GM23338 (cell line): ENCODE data around the gene EXOSC7. TPM values are rescaled to one million over a fixed set of nuclear protein-coding genes. Genes with fewer than 3 reads are reported as not detected.
"Not testable (repeated sequence)": the region's sequence is repeated elsewhere in the genome, so short reads cannot be mapped to it uniquely, and the experiment has no call there.

Source experiments
- ATAC-seq: fragments of 200-7000 bp; cut with Tn5 transposase; 3 replicates; pipeline ENCODE4 v1.9.1; 2020
- DNase-seq: peaks from one replicate; pipeline ENCODE4 v3.0.0-alpha.2; 2015; ENCODE audit warnings: low spot score
- H2AFZ ChIP-seq: fragments of 200-600 bp; sonication (generic); 2 replicates; pipeline ENCODE4 v1.8.0; 2016; ENCODE audit warnings: antibody characterized with exemption, mild to moderate bottlenecking, moderate library complexity
- H3F3A ChIP-seq: fragments of 200-600 bp; sonication (generic); replicated peaks from 2 replicates; pipeline ENCODE4 v1.8.0; 2017; ENCODE audit warnings: antibody characterized with exemption, mixed run types, low read depth
- H3K27ac ChIP-seq: fragments of 200-600 bp; sonication (generic); 2 replicates; pipeline ENCODE4 v1.6.1; 2016; ENCODE audit warnings: low read depth
- H3K27me3 ChIP-seq: fragments of 200-600 bp; sonication (generic); 2 replicates; pipeline ENCODE4 v1.8.0; 2016; ENCODE audit warnings: mild to moderate bottlenecking, mixed run types, moderate library complexity; ENCODE audit not compliant: insufficient read depth
- H3K36me3 ChIP-seq: fragments of 200-600 bp; sonication (generic); 2 replicates; pipeline ENCODE4 v1.8.0; 2016; ENCODE audit warnings: mild to moderate bottlenecking; ENCODE audit not compliant: insufficient read depth
- H3K4me1 ChIP-seq: fragments of 200-600 bp; sonication (generic); 2 replicates; pipeline ENCODE4 v1.8.0; 2016; ENCODE audit warnings: mild to moderate bottlenecking, moderate library complexity; ENCODE audit not compliant: insufficient read depth
- H3K4me2 ChIP-seq: fragments of 200-600 bp; sonication (generic); 2 replicates; pipeline ENCODE4 v1.7.1; 2017; ENCODE audit warnings: mixed run types
- H3K4me3 ChIP-seq: fragments of 200-600 bp; sonication (generic); 2 replicates; pipeline ENCODE4 v1.6.1; 2016; ENCODE audit warnings: mixed run types
- H3K79me2 ChIP-seq: fragments of 200-600 bp; sonication (generic); replicated peaks from 2 replicates; pipeline ENCODE4 v1.8.0; 2017; ENCODE audit warnings: mild to moderate bottlenecking; ENCODE audit not compliant: insufficient read depth
- H3K9me2 ChIP-seq: fragments of 200-600 bp; sonication (generic); 2 replicates; pipeline ENCODE4 v1.8.0; 2017; ENCODE audit not compliant: insufficient read depth
- H4K20me1 ChIP-seq: fragments of 200-600 bp; sonication (generic); replicated peaks from 2 replicates; pipeline ENCODE4 v1.8.0; 2017; ENCODE audit warnings: mild to moderate bottlenecking; ENCODE audit not compliant: insufficient read depth
- H3K27ac Mint-ChIP-seq: 2 replicates; pipeline ENCODE4 v1.8.0; 2020; ENCODE audit warnings: inconsistent platforms, mild to moderate bottlenecking, moderate library complexity, mixed read lengths
- H3K27me3 Mint-ChIP-seq: 3 replicates; pipeline ENCODE4 v1.8.0; 2022; ENCODE audit warnings: low read depth, mild to moderate bottlenecking, moderate library complexity, mixed read lengths, inconsistent platforms; ENCODE audit not compliant: insufficient read depth, poor library complexity
- H3K36me3 Mint-ChIP-seq: 3 replicates; pipeline ENCODE4 v1.8.0; 2021; ENCODE audit warnings: low read depth, mild to moderate bottlenecking, inconsistent platforms, moderate library complexity, mixed read lengths
- H3K4me1 Mint-ChIP-seq: 3 replicates; pipeline ENCODE4 v1.8.0; 2020; ENCODE audit warnings: mild to moderate bottlenecking, inconsistent platforms, mixed read lengths
- H3K4me3 Mint-ChIP-seq: 3 replicates; pipeline ENCODE4 v1.8.0; 2021; ENCODE audit warnings: moderate library complexity, mild to moderate bottlenecking, inconsistent platforms, mixed read lengths
- H3K9me3 Mint-ChIP-seq: 3 replicates; pipeline ENCODE4 v1.8.0; 2020; ENCODE audit warnings: moderate library complexity, mild to moderate bottlenecking, inconsistent platforms, mixed read lengths
- EZH2 ChIP-seq: fragments of 200-600 bp; sonication (generic); IDR thresholded peaks from one replicate; pipeline ENCODE4 v1.8.0; 2017; ENCODE audit warnings: antibody characterized with exemption, mild to moderate bottlenecking, low read depth; ENCODE audit not compliant: unreplicated experiment
- EZH2phosphoT487 ChIP-seq: fragments of 200-600 bp; sonication (generic); IDR thresholded peaks from one replicate; pipeline ENCODE4 v1.8.1; 2018; ENCODE audit warnings: antibody characterized with exemption; ENCODE audit not compliant: unreplicated experiment
- JUNB ChIP-seq: IDR thresholded peaks from one replicate; pipeline ENCODE4 v1.6.1; 2016; ENCODE audit warnings: antibody characterized with exemption; ENCODE audit not compliant: unreplicated experiment
- NANOG ChIP-seq: IDR thresholded peaks from 2 replicates; pipeline ENCODE4 v1.6.1; 2016; ENCODE audit warnings: antibody characterized with exemption, borderline replicate concordance
- POLR2AphosphoS5 ChIP-seq: IDR thresholded peaks from 2 replicates; pipeline ENCODE4 v1.6.1; 2016; ENCODE audit warnings: antibody characterized with exemption, low read depth
- ZNF114 ChIP-seq: fragments of 250-450 bp; sonication (Bioruptor Pico); IDR thresholded peaks from 2 replicates; pipeline ENCODE4 v1.5.0; 2020; ENCODE audit warnings: mild to moderate bottlenecking, moderate library complexity
- polyA plus RNA-seq: library from polyadenylated mRNA; unstranded; fragments of >200 nt; fragmentation: Nextera tagmentation; extraction: Ambion mirVana; gene quantifications from 2 replicates; pipeline ENCODE4 v1.2.1, GENCODE V29; 2016
- total RNA-seq: library from RNA; depleted of rRNA; stranded (reverse); fragments of >200 nt; shearing (Covaris generic); gene quantifications from 2 replicates; pipeline ENCODE4 v1.2.3, GENCODE V29; 2014
- TF ChIP-seq, protein P1 (sequence below): IDR thresholded peaks from 2 replicates; pipeline ENCODE4 v1.6.1; 2016; ENCODE audit warnings: antibody characterized with exemption
- TF ChIP-seq, protein P2 (sequence below): fragments of 250-450 bp; sonication (Bioruptor Pico); IDR thresholded peaks from 2 replicates; pipeline ENCODE4 v1.5.0; 2020; ENCODE audit warnings: mild to moderate bottlenecking, moderate library complexity
- TF ChIP-seq, protein P3 (sequence below), 2 experiments: fragments of 200-600 bp in 1 of 2; sonication (generic) in 1 of 2; conservative IDR thresholded peaks; 2 replicates each; pipeline versions ENCODE4 v1.5.1 to v1.6.1; 2016 to 2017; ENCODE audit warnings: antibody characterized with exemption in 2 of 2, low read depth in 2 of 2, mild to moderate bottlenecking in 2 of 2, moderate library complexity in 1 of 2

Gene EXOSC7
- total and polyA plus RNA-seq, 2 experiments from 2014 or later = 84.8 to 120 TPM

DNA sequence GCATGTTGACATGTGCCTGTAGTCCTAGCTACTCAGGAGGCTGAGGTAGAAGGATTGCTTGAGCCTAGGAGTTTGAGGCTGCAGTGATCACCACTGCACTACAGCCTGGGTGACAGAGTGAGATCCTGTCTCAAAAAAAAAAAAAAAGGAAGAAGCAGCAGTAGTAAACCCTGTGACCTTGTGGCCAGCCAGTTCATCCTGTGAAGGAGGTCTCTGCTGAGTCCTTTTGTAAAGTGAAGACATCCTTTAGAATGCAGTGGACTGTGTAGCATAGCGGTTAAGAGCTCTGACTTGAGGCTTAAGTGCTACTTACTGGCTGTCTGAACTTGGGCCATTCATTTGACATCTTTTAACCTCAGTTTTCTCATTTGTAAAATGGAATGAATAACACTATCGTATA is 8.3 kb downstream of the EXOSC7 start:
- TF ChIP-seq NANOG = no peak
- TF ChIP-seq EZH2 = no peak
- no peak for TF ChIP-seq POLR2AphosphoS5
- no peak for TF ChIP-seq ZNF114 (CRISPR knock-in tag)
- TF ChIP-seq, protein P1, sequence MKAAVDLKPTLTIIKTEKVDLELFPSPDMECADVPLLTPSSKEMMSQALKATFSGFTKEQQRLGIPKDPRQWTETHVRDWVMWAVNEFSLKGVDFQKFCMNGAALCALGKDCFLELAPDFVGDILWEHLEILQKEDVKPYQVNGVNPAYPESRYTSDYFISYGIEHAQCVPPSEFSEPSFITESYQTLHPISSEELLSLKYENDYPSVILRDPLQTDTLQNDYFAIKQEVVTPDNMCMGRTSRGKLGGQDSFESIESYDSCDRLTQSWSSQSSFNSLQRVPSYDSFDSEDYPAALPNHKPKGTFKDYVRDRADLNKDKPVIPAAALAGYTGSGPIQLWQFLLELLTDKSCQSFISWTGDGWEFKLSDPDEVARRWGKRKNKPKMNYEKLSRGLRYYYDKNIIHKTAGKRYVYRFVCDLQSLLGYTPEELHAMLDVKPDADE = no peak
- no peak for TF ChIP-seq EZH2phosphoT487
- TF ChIP-seq, protein P2, sequence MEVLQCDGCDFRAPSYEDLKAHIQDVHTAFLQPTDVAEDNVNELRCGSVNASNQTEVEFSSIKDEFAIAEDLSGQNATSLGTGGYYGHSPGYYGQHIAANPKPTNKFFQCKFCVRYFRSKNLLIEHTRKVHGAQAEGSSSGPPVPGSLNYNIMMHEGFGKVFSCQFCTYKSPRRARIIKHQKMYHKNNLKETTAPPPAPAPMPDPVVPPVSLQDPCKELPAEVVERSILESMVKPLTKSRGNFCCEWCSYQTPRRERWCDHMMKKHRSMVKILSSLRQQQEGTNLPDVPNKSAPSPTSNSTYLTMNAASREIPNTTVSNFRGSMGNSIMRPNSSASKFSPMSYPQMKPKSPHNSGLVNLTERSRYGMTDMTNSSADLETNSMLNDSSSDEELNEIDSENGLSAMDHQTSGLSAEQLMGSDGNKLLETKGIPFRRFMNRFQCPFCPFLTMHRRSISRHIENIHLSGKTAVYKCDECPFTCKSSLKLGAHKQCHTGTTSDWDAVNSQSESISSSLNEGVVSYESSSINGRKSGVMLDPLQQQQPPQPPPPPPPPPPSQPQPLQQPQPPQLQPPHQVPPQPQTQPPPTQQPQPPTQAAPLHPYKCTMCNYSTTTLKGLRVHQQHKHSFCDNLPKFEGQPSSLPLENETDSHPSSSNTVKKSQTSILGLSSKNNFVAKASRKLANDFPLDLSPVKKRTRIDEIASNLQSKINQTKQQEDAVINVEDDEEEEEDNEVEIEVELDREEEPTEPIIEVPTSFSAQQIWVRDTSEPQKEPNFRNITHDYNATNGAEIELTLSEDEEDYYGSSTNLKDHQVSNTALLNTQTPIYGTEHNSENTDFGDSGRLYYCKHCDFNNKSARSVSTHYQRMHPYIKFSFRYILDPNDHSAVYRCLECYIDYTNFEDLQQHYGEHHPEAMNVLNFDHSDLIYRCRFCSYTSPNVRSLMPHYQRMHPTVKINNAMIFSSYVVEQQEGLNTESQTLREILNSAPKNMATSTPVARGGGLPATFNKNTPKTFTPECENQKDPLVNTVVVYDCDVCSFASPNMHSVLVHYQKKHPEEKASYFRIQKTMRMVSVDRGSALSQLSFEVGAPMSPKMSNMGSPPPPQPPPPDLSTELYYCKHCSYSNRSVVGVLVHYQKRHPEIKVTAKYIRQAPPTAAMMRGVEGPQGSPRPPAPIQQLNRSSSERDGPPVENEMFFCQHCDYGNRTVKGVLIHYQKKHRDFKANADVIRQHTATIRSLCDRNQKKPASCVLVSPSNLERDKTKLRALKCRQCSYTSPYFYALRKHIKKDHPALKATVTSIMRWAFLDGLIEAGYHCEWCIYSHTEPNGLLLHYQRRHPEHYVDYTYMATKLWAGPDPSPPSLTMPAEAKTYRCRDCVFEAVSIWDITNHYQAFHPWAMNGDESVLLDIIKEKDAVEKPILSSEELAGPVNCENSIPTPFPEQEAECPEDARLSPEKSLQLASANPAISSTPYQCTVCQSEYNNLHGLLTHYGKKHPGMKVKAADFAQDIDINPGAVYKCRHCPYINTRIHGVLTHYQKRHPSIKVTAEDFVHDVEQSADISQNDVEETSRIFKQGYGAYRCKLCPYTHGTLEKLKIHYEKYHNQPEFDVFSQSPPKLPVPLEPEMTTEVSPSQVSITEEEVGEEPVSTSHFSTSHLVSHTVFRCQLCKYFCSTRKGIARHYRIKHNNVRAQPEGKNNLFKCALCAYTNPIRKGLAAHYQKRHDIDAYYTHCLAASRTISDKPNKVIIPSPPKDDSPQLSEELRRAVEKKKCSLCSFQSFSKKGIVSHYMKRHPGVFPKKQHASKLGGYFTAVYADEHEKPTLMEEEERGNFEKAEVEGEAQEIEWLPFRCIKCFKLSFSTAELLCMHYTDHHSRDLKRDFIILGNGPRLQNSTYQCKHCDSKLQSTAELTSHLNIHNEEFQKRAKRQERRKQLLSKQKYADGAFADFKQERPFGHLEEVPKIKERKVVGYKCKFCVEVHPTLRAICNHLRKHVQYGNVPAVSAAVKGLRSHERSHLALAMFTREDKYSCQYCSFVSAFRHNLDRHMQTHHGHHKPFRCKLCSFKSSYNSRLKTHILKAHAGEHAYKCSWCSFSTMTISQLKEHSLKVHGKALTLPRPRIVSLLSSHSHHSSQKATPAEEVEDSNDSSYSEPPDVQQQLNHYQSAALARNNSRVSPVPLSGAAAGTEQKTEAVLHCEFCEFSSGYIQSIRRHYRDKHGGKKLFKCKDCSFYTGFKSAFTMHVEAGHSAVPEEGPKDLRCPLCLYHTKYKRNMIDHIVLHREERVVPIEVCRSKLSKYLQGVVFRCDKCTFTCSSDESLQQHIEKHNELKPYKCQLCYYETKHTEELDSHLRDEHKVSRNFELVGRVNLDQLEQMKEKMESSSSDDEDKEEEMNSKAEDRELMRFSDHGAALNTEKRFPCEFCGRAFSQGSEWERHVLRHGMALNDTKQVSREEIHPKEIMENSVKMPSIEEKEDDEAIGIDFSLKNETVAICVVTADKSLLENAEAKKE (CRISPR knock-in tag) = no peak
- TF ChIP-seq JUNB = no peak
- TF ChIP-seq, protein P3, sequence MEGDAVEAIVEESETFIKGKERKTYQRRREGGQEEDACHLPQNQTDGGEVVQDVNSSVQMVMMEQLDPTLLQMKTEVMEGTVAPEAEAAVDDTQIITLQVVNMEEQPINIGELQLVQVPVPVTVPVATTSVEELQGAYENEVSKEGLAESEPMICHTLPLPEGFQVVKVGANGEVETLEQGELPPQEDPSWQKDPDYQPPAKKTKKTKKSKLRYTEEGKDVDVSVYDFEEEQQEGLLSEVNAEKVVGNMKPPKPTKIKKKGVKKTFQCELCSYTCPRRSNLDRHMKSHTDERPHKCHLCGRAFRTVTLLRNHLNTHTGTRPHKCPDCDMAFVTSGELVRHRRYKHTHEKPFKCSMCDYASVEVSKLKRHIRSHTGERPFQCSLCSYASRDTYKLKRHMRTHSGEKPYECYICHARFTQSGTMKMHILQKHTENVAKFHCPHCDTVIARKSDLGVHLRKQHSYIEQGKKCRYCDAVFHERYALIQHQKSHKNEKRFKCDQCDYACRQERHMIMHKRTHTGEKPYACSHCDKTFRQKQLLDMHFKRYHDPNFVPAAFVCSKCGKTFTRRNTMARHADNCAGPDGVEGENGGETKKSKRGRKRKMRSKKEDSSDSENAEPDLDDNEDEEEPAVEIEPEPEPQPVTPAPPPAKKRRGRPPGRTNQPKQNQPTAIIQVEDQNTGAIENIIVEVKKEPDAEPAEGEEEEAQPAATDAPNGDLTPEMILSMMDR (conservative IDR thresholded peaks at IDR 0.05; ENCODE audit: low read depth in 2 of 2) = no peak
- H3K36me3 ChIP-seq = no peaks in the 10 kb centered on the region; the same call in 1 of the 2 replicates
- H3K4me3 ChIP-seq = no peak overlapping the region
- H3K27ac Mint-ChIP-seq = no peak overlapping the region
- no peak overlapping the region for H3K27ac ChIP-seq
- ATAC-seq = no peak
- H3K36me3 Mint-ChIP-seq = peaks cover 54% of the 10 kb centered on the region
- H3K4me2 ChIP-seq = no peak overlapping the region
- peaks cover 22% of the 10 kb centered on the region for H3K4me1 Mint-ChIP-seq
- H3K27me3 Mint-ChIP-seq = peaks cover 3% of the 10 kb centered on the region
- H3K27me3 ChIP-seq = no peaks in the 10 kb centered on the region
- no peak overlapping the region for H2AFZ ChIP-seq
- H3K79me2 ChIP-seq = peaks cover 95% of the 10 kb centered on the region
- peaks cover 8% of the 10 kb centered on the region for H3K4me1 ChIP-seq
- 0 out of 2 replicates have a peak, but pooled peaks cover 1% of the 10 kb centered on the region for H3F3A ChIP-seq
- no peak for DNase-seq
- peaks cover 4% of the 10 kb centered on the region; the same call in 1 of the 2 replicates for H3K9me2 ChIP-seq
- H4K20me1 ChIP-seq = peaks cover 60% of the 10 kb centered on the region
- H3K4me3 Mint-ChIP-seq = no peak overlapping the region
- H3K9me3 Mint-ChIP-seq = peaks cover 24% of the 10 kb centered on the region

DNA sequence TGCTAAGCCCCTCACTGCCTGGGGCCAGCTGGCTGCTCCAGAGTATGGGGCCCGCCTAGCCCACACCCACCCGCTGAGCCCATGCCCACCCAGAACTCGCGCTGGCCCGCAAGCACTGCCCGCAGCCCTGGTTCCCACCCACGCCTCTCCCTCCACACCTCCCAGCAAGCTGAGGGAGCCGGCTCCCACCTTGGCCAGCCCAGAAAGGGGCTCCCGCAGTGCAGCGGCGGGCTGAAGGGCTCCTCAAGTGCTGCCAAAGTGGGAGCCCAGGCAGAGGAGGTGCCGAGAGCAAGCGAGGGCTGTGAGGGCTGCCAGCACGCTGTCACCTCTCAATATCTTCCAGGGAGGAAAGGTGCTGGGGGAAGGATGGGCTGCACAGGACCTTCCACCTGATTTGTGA is 10.3 kb downstream of the EXOSC7 start:
- ATAC-seq = not testable (repeated sequence)

More for the DNA sequence above, 10.3 kb downstream of the EXOSC7 start:
- peaks cover 24% of the 10 kb centered on the region for H3K9me3 Mint-ChIP-seq
- peaks cover 92% of the 10 kb centered on the region for H3K79me2 ChIP-seq
- not testable (repeated sequence) for DNase-seq, H3K4me1 ChIP-seq, H3K4me2 ChIP-seq, H3K27me3 ChIP-seq, H3F3A ChIP-seq, H2AFZ ChIP-seq, H3K4me3 Mint-ChIP-seq, H3K27ac ChIP-seq, H3K4me3 ChIP-seq, H3K9me2 ChIP-seq, H3K27me3 Mint-ChIP-seq, H3K27ac Mint-ChIP-seq
- peaks cover 20% of the 10 kb centered on the region for H3K4me1 Mint-ChIP-seq
- peaks cover 12% of the 10 kb centered on the region; the same call in 1 of the 2 replicates for H3K36me3 ChIP-seq
- H3K36me3 Mint-ChIP-seq = peaks cover 73% of the 10 kb centered on the region
- peaks cover 40% of the 10 kb centered on the region for H4K20me1 ChIP-seq
